Endothelial cell (in vitro differentiated cells): ENCODE results near the gene FGGY. TPM values are rescaled to one million over a fixed set of nuclear protein-coding genes. Genes with fewer than 3 reads are reported as not detected.

Experiments
- DNase-seq: peaks from one replicate; pipeline ENCODE4 v3.0.0; 2021; ENCODE audit warnings: low spot score
- H3K27ac Mint-ChIP-seq: one replicate; pipeline ENCODE4 v1.8.0; 2021; ENCODE audit warnings: mixed read lengths, inconsistent platforms; ENCODE audit not compliant: unreplicated experiment
- H3K27me3 Mint-ChIP-seq: one replicate; pipeline ENCODE4 v1.8.0; 2021; ENCODE audit warnings: mild to moderate bottlenecking, moderate library complexity, mixed read lengths, inconsistent platforms; ENCODE audit not compliant: unreplicated experiment
- H3K36me3 Mint-ChIP-seq: one replicate; pipeline ENCODE4 v1.8.0; 2021; ENCODE audit warnings: mild to moderate bottlenecking, low read depth, mixed read lengths, inconsistent platforms; ENCODE audit not compliant: unreplicated experiment
- H3K4me1 Mint-ChIP-seq: one replicate; pipeline ENCODE4 v1.8.0; 2021; ENCODE audit warnings: mild to moderate bottlenecking, mixed read lengths, inconsistent platforms; ENCODE audit not compliant: unreplicated experiment
- H3K4me3 Mint-ChIP-seq: one replicate; pipeline ENCODE4 v1.8.0; 2021; ENCODE audit warnings: mild to moderate bottlenecking, mixed read lengths, inconsistent platforms; ENCODE audit not compliant: unreplicated experiment
- H3K9me3 Mint-ChIP-seq: one replicate; pipeline ENCODE4 v1.8.0; 2021; ENCODE audit warnings: mixed read lengths, inconsistent platforms; ENCODE audit not compliant: unreplicated experiment
- CTCF ChIP-seq: fragments of 200-600 bp; sonication (generic); IDR thresholded peaks from one replicate; pipeline ENCODE4 v1.5.0; 2021; ENCODE audit warnings: antibody characterized with exemption; ENCODE audit not compliant: unreplicated experiment
- total RNA-seq: library from RNA; stranded (reverse); fragmentation: NEBNext Ultra II Directional; extraction: Animal tissue kit (Norgen Biotek cat#: 25700); gene quantifications from one replicate; pipeline ENCODE4 v1.2.1, GENCODE V29; 2021; ENCODE audit not compliant: unreplicated experiment

The FGGY gene
- total RNA-seq, 1 donor from 2014 or later, result 41.2 TPM

- Mint-ChIP-seq H3K36me3 (peaks cover 5% of the 10 kb centered on the region), H3K27me3 (peaks cover 2% of the 10 kb centered on the region), H3K9me3 (no peaks in the 10 kb centered on the region), H3K4me1 (peaks cover 20% of the 10 kb centered on the region), H3K27ac (no peak overlapping the region), H3K4me3 (no peak overlapping the region)
- DNase-seq, result no peak
- TF ChIP-seq CTCF, result no peak
Measured at GRCh38 chr1:59499943-59500569, 203.2 kb downstream of the FGGY start.

- Mint-ChIP-seq H3K36me3 (peaks cover 5% of the 10 kb centered on the region), H3K9me3 (no peaks in the 10 kb centered on the region)
Measured at GRCh38 chr1:59500950-59501742, 204.3 kb downstream of the FGGY start.

GRCh38 chr1:59502009-59502691 lies 205.3 kb downstream of the FGGY start:
- H3K27me3 Mint-ChIP-seq, result no peaks in the 10 kb centered on the region
- peaks cover 17% of the 10 kb centered on the region for H3K4me1 Mint-ChIP-seq
- H3K27ac Mint-ChIP-seq, result no peak overlapping the region
- no peak for DNase-seq
- no peak overlapping the region for H3K4me3 Mint-ChIP-seq
- peaks cover 5% of the 10 kb centered on the region for H3K36me3 Mint-ChIP-seq
- no peak for TF ChIP-seq CTCF
- no peaks in the 10 kb centered on the region for H3K9me3 Mint-ChIP-seq

More at GRCh38 chr1:59500950-59501742, 204.3 kb downstream of the FGGY start:
- H3K27me3 Mint-ChIP-seq, result no peaks in the 10 kb centered on the region
- H3K4me1 Mint-ChIP-seq, result peaks cover 20% of the 10 kb centered on the region
- no peak overlapping the region for H3K27ac Mint-ChIP-seq
- no peak overlapping the region for H3K4me3 Mint-ChIP-seq
- DNase-seq, result no peak
- no peak for TF ChIP-seq CTCF

GRCh38 chr1:59504276-59504675 lies 207.4 kb downstream of the FGGY start:
- Mint-ChIP-seq H3K27ac (no peak overlapping the region), H3K27me3 (no peaks in the 10 kb centered on the region), H3K4me3 (no peak overlapping the region), H3K36me3 (peaks cover 5% of the 10 kb centered on the region), H3K9me3 (no peaks in the 10 kb centered on the region), H3K4me1 (peaks cover 15% of the 10 kb centered on the region)
- no peak for DNase-seq
- no peak for TF ChIP-seq CTCF

- Mint-ChIP-seq H3K27me3 (no peaks in the 10 kb centered on the region), H3K4me3 (no peak overlapping the region), H3K4me1 (peaks cover 11% of the 10 kb centered on the region), H3K27ac (no peak overlapping the region), H3K9me3 (no peaks in the 10 kb centered on the region), H3K36me3 (peaks cover 5% of the 10 kb centered on the region)
- TF ChIP-seq CTCF, result no peak
- DNase-seq, result no peak
Measured at GRCh38 chr1:59505596-59506028, 208.7 kb downstream of the FGGY start.
